ENCODE results near the gene CC2D2B. TPM values are rescaled to one million over a fixed set of nuclear protein-coding genes. Genes with fewer than 3 reads are reported as not detected.

CC2D2B gene
- total and polyA plus RNA-seq, 2 of the 13 experiments (the other 11 are each of a cell fraction or from before 2014, with no cell fraction given), result 0.20 TPM; not detected in 1

DNA sequence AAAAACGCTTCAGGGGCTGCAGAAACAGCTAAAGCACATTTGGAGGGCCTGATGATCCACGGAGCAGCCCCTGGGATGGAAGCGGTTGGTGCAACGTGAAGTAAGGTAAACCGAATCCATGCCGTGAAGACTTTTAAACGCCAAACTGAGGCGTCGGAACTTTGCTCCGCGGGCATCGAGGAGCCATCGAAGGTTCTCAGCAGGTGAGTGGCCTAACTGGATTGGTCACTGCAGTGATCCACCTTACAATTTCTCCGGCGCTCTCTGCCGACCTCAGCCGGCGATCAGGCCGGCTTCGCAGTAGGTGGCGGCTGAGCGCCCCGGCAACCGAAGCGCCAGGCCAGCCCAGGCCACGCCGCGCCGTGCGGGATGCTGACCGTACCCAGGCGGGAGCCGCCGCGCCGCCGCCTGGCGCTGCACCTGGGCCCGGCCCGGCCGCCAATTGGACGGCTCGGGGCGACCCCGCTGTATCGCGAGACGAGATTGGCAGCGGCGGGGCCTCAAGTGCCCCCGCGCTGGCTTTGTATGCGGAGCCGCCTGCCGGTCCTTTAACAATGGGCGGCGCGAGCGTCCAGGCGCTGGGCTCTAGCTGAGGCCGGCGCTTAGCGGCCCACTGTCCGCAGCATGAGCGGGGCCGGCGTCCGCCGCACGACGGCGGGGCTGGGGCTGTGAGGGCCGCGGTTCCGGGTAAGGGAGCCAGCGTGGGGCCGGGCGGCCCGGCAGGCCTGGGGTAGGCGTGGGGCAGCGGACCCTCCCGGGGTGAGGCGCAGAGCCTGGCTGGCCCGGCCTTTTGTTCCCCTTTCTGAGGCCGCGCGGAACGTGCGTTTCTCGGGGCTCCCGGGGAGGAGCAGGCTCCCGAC, 135.5 kb downstream of the CC2D2B start, which contains the start of gene CCNJ:
Gene CCNJ (plus strand): TSS at position 551 of the 860 bp plus-strand sequence. CDS start 811 bp downstream, outside the sequence.
- H3K27me3 ChIP-seq (ENCODE audit: control insufficient read depth in 1 of 2, insufficient read depth in 2 of 2, low read length in 2 of 2), result no peaks in the 10 kb centered on the region; a peak in 1 of 5 replicates
- H3K4me3 ChIP-seq (replicated peaks in 1 of 3; ENCODE audit: insufficient read depth in 1 of 3, low read depth in 2 of 3, low read length in 3 of 3), result peak within 1 kb of the TSS; percentile 89 to 91 (median 90)
- no TSS peak for BruUV-seq (replicated peaks)
- no peaks in the 10 kb centered on the region; the same call in 1 of the 2 replicates for H4K20me1 ChIP-seq (ENCODE audit: insufficient read depth, low read length)
- peaks cover 0 to 7% of the 10 kb centered on the region in 2 experiments; a peak in 1 of 5 replicates for H3K36me3 ChIP-seq (replicated peaks in 1 of 2; ENCODE audit: control insufficient read depth in 1 of 2, insufficient read depth in 2 of 2, low read length in 2 of 2)
- POLR2A ChIA-PET, result interaction anchor here (0.6 to 3.3 kb wide), 8 partner anchors 17 to 350 kb away, joined by 3 to 32 read pairs (median 10); partner anchors contain the start of genes TCTN3 and ZNF518A
- WGBS (ENCODE audit: low lambda C conversion rate), result 10% methylated on average over 40 of the region's 92 CpGs
- peak within 1 kb of the TSS; percentile 87 for H3K4me2 ChIP-seq (ENCODE audit: low read depth, low read length)
- H3K27ac ChIP-seq (ENCODE audit: extremely low read length, insufficient read depth, low read length), result peak within 1 kb of the TSS; percentile 87
- peaks cover 45% of the 10 kb centered on the region for H3K79me2 ChIP-seq (ENCODE audit: insufficient read depth, low read length)
- FAIRE-seq (no peak), ATAC-seq (peak; percentile 95), DNase-seq (ENCODE audit: low spot score) (peak; percentile 84)
- peak within 1 kb of the TSS; percentile 99 for H2AFZ ChIP-seq (ENCODE audit: low read length)
- intact Hi-C loops (cut with micrococcal nuclease; ENCODE audit: unreplicated experiment) (loop anchor here (1.0 kb wide), 1 partner anchor 87 kb away; the partner anchor contains the start of gene ZNF518A), in situ Hi-C loops (cut with HindIII; ENCODE audit: extremely low pct_ligation_motif_present, low pct_unique_long_range_greater_than_20kb) (no loop called here)
- peaks cover 36% of the 10 kb centered on the region for H3K4me1 ChIP-seq (ENCODE audit: insufficient read depth, low read length)
- no peaks in the 10 kb centered on the region for H3K9me3 ChIP-seq (ENCODE audit: low read length)
- CTCF ChIA-PET (ENCODE audit: low intra/inter-chr PET ratio, low total read pairs), result interaction anchor here (1.1 kb wide), 1 partner anchor 350 kb away, joined by 3 read pairs; the partner anchor contains the start of gene TCTN3
- peak within 1 kb of the TSS; percentile 97 for H3K9ac ChIP-seq (ENCODE audit: insufficient read depth, low read depth, low read length)
- TF ChIP-seq TRIM24 (CRISPR knock-in tag; IDR thresholded peaks at IDR 0.05) (no peak), KLF13 (CRISPR knock-in tag; IDR thresholded peaks at IDR 0.05) (no peak; the same call in 1 of the 2 replicates), FOXC1 (CRISPR knock-in tag; IDR thresholded peaks at IDR 0.05; ENCODE audit: borderline replicate concordance) (peak; percentile 76; the same call in 1 of the 2 replicates), NONO (IDR thresholded peaks at IDR 0.05) (no peak), NONO (CRISPR knock-in tag; conservative IDR thresholded peaks at IDR 0.05) (peak; percentile 37; the same call in 1 of the 2 replicates), ZNF761 (CRISPR knock-in tag; conservative IDR thresholded peaks at IDR 0.05) (peak; percentile 97), ZNF607 (CRISPR knock-in tag; IDR thresholded peaks at IDR 0.05; ENCODE audit: borderline replicate concordance) (peak; percentile 53; the same call in 1 of the 2 replicates), STAG1 (CRISPR knock-in tag; IDR thresholded peaks at IDR 0.05) (no peak), PTBP1 (IDR thresholded peaks at IDR 0.05; ENCODE audit: low read depth, low read length, poor library complexity, severe bottlenecking) (no peak), CBFB (CRISPR knock-in tag; IDR thresholded peaks at IDR 0.05) (no peak; the same call in 1 of the 2 replicates), SNAI1 (CRISPR knock-in tag; IDR thresholded peaks at IDR 0.05; ENCODE audit: borderline replicate concordance) (no peak), EHMT2 (IDR thresholded peaks at IDR 0.05; ENCODE audit: borderline replicate concordance, low read depth, low read length) (no peak), ZNF737 (CRISPR knock-in tag; IDR thresholded peaks at IDR 0.05; ENCODE audit: borderline replicate concordance) (no peak), SRY (CRISPR knock-in tag; IDR thresholded peaks at IDR 0.05) (peak; percentile 78; the same call in 1 of the 2 replicates), ZNF781 (CRISPR knock-in tag; IDR thresholded peaks at IDR 0.05; ENCODE audit: borderline replicate concordance, not compliant biosample characterization) (peak; percentile 65)
- TF ChIP-seq, protein P1, sequence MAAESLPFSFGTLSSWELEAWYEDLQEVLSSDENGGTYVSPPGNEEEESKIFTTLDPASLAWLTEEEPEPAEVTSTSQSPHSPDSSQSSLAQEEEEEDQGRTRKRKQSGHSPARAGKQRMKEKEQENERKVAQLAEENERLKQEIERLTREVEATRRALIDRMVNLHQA (CRISPR knock-in tag; IDR thresholded peaks at IDR 0.05), result no peak
- TF ChIP-seq, protein P2, sequence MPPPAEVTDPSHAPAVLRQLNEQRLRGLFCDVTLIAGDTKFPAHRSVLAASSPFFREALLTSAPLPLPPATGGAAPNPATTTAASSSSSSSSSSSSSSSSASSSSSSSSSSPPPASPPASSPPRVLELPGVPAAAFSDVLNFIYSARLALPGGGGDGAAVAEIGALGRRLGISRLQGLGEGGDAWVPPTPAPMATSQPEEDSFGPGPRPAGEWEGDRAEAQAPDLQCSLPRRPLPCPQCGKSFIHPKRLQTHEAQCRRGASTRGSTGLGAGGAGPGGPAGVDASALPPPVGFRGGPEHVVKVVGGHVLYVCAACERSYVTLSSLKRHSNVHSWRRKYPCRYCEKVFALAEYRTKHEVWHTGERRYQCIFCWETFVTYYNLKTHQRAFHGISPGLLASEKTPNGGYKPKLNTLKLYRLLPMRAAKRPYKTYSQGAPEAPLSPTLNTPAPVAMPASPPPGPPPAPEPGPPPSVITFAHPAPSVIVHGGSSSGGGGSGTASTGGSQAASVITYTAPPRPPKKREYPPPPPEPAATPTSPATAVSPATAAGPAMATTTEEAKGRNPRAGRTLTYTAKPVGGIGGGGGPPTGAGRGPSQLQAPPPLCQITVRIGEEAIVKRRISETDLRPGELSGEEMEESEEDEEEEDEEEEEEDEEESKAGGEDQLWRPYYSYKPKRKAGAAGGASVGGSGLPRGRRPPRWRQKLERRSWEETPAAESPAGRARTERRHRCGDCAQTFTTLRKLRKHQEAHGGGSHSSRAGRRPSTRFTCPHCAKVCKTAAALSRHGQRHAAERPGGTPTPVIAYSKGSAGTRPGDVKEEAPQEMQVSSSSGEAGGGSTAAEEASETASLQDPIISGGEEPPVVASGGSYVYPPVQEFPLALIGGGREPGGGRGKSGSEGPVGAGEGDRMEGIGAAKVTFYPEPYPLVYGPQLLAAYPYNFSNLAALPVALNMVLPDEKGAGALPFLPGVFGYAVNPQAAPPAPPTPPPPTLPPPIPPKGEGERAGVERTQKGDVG (CRISPR knock-in tag; IDR thresholded peaks at IDR 0.05; ENCODE audit: borderline replicate concordance), result no peak
- TF ChIP-seq, protein P3, sequence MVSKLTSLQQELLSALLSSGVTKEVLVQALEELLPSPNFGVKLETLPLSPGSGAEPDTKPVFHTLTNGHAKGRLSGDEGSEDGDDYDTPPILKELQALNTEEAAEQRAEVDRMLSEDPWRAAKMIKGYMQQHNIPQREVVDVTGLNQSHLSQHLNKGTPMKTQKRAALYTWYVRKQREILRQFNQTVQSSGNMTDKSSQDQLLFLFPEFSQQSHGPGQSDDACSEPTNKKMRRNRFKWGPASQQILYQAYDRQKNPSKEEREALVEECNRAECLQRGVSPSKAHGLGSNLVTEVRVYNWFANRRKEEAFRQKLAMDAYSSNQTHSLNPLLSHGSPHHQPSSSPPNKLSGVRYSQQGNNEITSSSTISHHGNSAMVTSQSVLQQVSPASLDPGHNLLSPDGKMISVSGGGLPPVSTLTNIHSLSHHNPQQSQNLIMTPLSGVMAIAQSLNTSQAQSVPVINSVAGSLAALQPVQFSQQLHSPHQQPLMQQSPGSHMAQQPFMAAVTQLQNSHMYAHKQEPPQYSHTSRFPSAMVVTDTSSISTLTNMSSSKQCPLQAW (CRISPR knock-in tag; IDR thresholded peaks at IDR 0.05), result no peak
